Measurements from ENCODE around the gene MEN1.

Gene MEN1

GRCh38 chr11:64838600-64839334, 28.4 kb upstream of the MEN1 start:
- Histone ChIP-seq H3K27me3 (ENCODE audit: insufficient read depth, low read length) (no peaks in the 10 kb centered on the region), H3K36me3 (ENCODE audit: insufficient read depth, low read length) (no peaks in the 10 kb centered on the region), H2AFZ (ENCODE audit: low read length, unreplicated experiment) (no peak overlapping the region), H3K79me2 (ENCODE audit: control insufficient read depth, insufficient read depth, low read length, unreplicated experiment) (no peaks in the 10 kb centered on the region), H3K4me3 (ENCODE audit: low read depth, low read length) (no peak overlapping the region), H3K4me1 (ENCODE audit: control insufficient read depth, insufficient read depth, low read length, unreplicated experiment) (peaks cover 11% of the 10 kb centered on the region), H3K27ac (ENCODE audit: low read depth, low read length) (no peak overlapping the region)

GRCh38 chr11:64837887-64838351, 27.6 kb upstream of the MEN1 start:
- peaks cover 3% of the 10 kb centered on the region for H3K4me1 ChIP-seq (ENCODE audit: control insufficient read depth, insufficient read depth, low read length, unreplicated experiment)
- H3K27ac ChIP-seq (ENCODE audit: low read depth, low read length) = no peak overlapping the region
- no peak overlapping the region for H2AFZ ChIP-seq (ENCODE audit: low read length, unreplicated experiment)
- H3K36me3 ChIP-seq (ENCODE audit: insufficient read depth, low read length) = no peaks in the 10 kb centered on the region
- no peaks in the 10 kb centered on the region for H3K79me2 ChIP-seq (ENCODE audit: control insufficient read depth, insufficient read depth, low read length, unreplicated experiment)
- no peaks in the 10 kb centered on the region for H3K27me3 ChIP-seq (ENCODE audit: insufficient read depth, low read length)
- no peak overlapping the region for H3K4me3 ChIP-seq (ENCODE audit: low read depth, low read length)

- no peak overlapping the region for H3K27ac ChIP-seq (ENCODE audit: low read depth, low read length)
- no peak overlapping the region for H3K4me3 ChIP-seq (ENCODE audit: low read depth, low read length)
- H3K36me3 ChIP-seq (ENCODE audit: insufficient read depth, low read length) = no peaks in the 10 kb centered on the region
- H3K27me3 ChIP-seq (ENCODE audit: insufficient read depth, low read length) = no peaks in the 10 kb centered on the region
- H2AFZ ChIP-seq (ENCODE audit: low read length, unreplicated experiment) = no peak overlapping the region
- H3K4me1 ChIP-seq (ENCODE audit: control insufficient read depth, insufficient read depth, low read length, unreplicated experiment) = no peaks in the 10 kb centered on the region
- H3K79me2 ChIP-seq (ENCODE audit: control insufficient read depth, insufficient read depth, low read length, unreplicated experiment) = no peaks in the 10 kb centered on the region
Observed at GRCh38 chr11:64836448-64837072, 26.2 kb upstream of the MEN1 start.

- no peaks in the 10 kb centered on the region for H3K27me3 ChIP-seq (ENCODE audit: insufficient read depth, low read length)
- H3K79me2 ChIP-seq (ENCODE audit: control insufficient read depth, insufficient read depth, low read length, unreplicated experiment) = no peaks in the 10 kb centered on the region
- H2AFZ ChIP-seq (ENCODE audit: low read length, unreplicated experiment) = no peak overlapping the region
- H3K4me1 ChIP-seq (ENCODE audit: control insufficient read depth, insufficient read depth, low read length, unreplicated experiment) = no peaks in the 10 kb centered on the region
- H3K4me3 ChIP-seq (ENCODE audit: low read depth, low read length) = no peak overlapping the region
- no peaks in the 10 kb centered on the region for H3K36me3 ChIP-seq (ENCODE audit: insufficient read depth, low read length)
- no peak overlapping the region for H3K27ac ChIP-seq (ENCODE audit: low read depth, low read length)
Observed at GRCh38 chr11:64835616-64836447, 25.5 kb upstream of the MEN1 start.

GRCh38 chr11:64834723-64835615, 24.6 kb upstream of the MEN1 start:
- H3K4me1 ChIP-seq (ENCODE audit: control insufficient read depth, insufficient read depth, low read length, unreplicated experiment) = no peaks in the 10 kb centered on the region
- no peaks in the 10 kb centered on the region for H3K27me3 ChIP-seq (ENCODE audit: insufficient read depth, low read length)
- no peak overlapping the region for H2AFZ ChIP-seq (ENCODE audit: low read length, unreplicated experiment)
- H3K4me3 ChIP-seq (ENCODE audit: low read depth, low read length) = no peak overlapping the region
- no peak overlapping the region for H3K27ac ChIP-seq (ENCODE audit: low read depth, low read length)
- H3K79me2 ChIP-seq (ENCODE audit: control insufficient read depth, insufficient read depth, low read length, unreplicated experiment) = no peaks in the 10 kb centered on the region
- no peaks in the 10 kb centered on the region for H3K36me3 ChIP-seq (ENCODE audit: insufficient read depth, low read length)

- H2AFZ ChIP-seq (ENCODE audit: low read length, unreplicated experiment) = no peak overlapping the region
- no peak overlapping the region for H3K27ac ChIP-seq (ENCODE audit: low read depth, low read length)
- no peaks in the 10 kb centered on the region for H3K27me3 ChIP-seq (ENCODE audit: insufficient read depth, low read length)
- no peak overlapping the region for H3K4me3 ChIP-seq (ENCODE audit: low read depth, low read length)
- no peaks in the 10 kb centered on the region for H3K4me1 ChIP-seq (ENCODE audit: control insufficient read depth, insufficient read depth, low read length, unreplicated experiment)
- H3K36me3 ChIP-seq (ENCODE audit: insufficient read depth, low read length) = no peaks in the 10 kb centered on the region
- H3K79me2 ChIP-seq (ENCODE audit: control insufficient read depth, insufficient read depth, low read length, unreplicated experiment) = no peaks in the 10 kb centered on the region
Observed at GRCh38 chr11:64834031-64834722, 23.8 kb upstream of the MEN1 start.

- H2AFZ ChIP-seq (ENCODE audit: low read length, unreplicated experiment) = no peak overlapping the region
- H3K4me1 ChIP-seq (ENCODE audit: control insufficient read depth, insufficient read depth, low read length, unreplicated experiment) = no peaks in the 10 kb centered on the region
- no peaks in the 10 kb centered on the region for H3K36me3 ChIP-seq (ENCODE audit: insufficient read depth, low read length)
- H3K27me3 ChIP-seq (ENCODE audit: insufficient read depth, low read length) = no peaks in the 10 kb centered on the region
- H3K79me2 ChIP-seq (ENCODE audit: control insufficient read depth, insufficient read depth, low read length, unreplicated experiment) = no peaks in the 10 kb centered on the region
- no peak overlapping the region for H3K27ac ChIP-seq (ENCODE audit: low read depth, low read length)
- no peak overlapping the region for H3K4me3 ChIP-seq (ENCODE audit: low read depth, low read length)
Observed at GRCh38 chr11:64833509-64833908, 23.2 kb upstream of the MEN1 start.

GRCh38 chr11:64833198-64833502, 22.8 kb upstream of the MEN1 start:
- no peaks in the 10 kb centered on the region for H3K27me3 ChIP-seq (ENCODE audit: insufficient read depth, low read length)
- H2AFZ ChIP-seq (ENCODE audit: low read length, unreplicated experiment) = no peak overlapping the region
- H3K36me3 ChIP-seq (ENCODE audit: insufficient read depth, low read length) = no peaks in the 10 kb centered on the region
- H3K4me3 ChIP-seq (ENCODE audit: low read depth, low read length) = no peak overlapping the region
- H3K79me2 ChIP-seq (ENCODE audit: control insufficient read depth, insufficient read depth, low read length, unreplicated experiment) = no peaks in the 10 kb centered on the region
- H3K4me1 ChIP-seq (ENCODE audit: control insufficient read depth, insufficient read depth, low read length, unreplicated experiment) = no peaks in the 10 kb centered on the region
- H3K27ac ChIP-seq (ENCODE audit: low read depth, low read length) = no peak overlapping the region

GRCh38 chr11:64832467-64833197, 22.3 kb upstream of the MEN1 start:
- H2AFZ ChIP-seq (ENCODE audit: low read length, unreplicated experiment) = no peak overlapping the region
- no peak overlapping the region for H3K27ac ChIP-seq (ENCODE audit: low read depth, low read length)
- H3K4me3 ChIP-seq (ENCODE audit: low read depth, low read length) = no peak overlapping the region
- H3K27me3 ChIP-seq (ENCODE audit: insufficient read depth, low read length) = no peaks in the 10 kb centered on the region
- no peaks in the 10 kb centered on the region for H3K79me2 ChIP-seq (ENCODE audit: control insufficient read depth, insufficient read depth, low read length, unreplicated experiment)
- H3K36me3 ChIP-seq (ENCODE audit: insufficient read depth, low read length) = no peaks in the 10 kb centered on the region
- H3K4me1 ChIP-seq (ENCODE audit: control insufficient read depth, insufficient read depth, low read length, unreplicated experiment) = no peaks in the 10 kb centered on the region
